HAP-1 (cell line): ENCODE measurements around the gene PLD5.
"Not testable (repeated sequence)": the region's sequence is repeated elsewhere in the genome, so short reads cannot be mapped to it uniquely, and the experiment has no call there.

ENCODE experiments used
- DNase-seq, 2 experiments: peaks; one replicate each; pipeline ENCODE4 v3.0.0-alpha.2; 2016 to 2020; ENCODE audit warnings: low spot score in 2 of 2
- H3K27me3 ChIP-seq: fragments of 250-450 bp; sonication (Bioruptor Pico); 2 replicates; pipeline ENCODE4 v1.5.1; 2020; ENCODE audit warnings: low read depth, mild to moderate bottlenecking, moderate library complexity
- H3K36me3 ChIP-seq: fragments of 250-450 bp; sonication (Bioruptor Pico); replicated peaks from 2 replicates; pipeline ENCODE4 v1.5.1; 2020; ENCODE audit warnings: mild to moderate bottlenecking
- H3K4me1 ChIP-seq: fragments of 250-450 bp; sonication (Bioruptor Pico); 2 replicates; pipeline ENCODE4 v1.5.1; 2020; ENCODE audit warnings: mild to moderate bottlenecking
- H3K4me3 ChIP-seq: fragments of 250-450 bp; sonication (Bioruptor Pico); 2 replicates; pipeline ENCODE4 v1.5.1; 2020; ENCODE audit warnings: mild to moderate bottlenecking, moderate library complexity
- H3K9me3 ChIP-seq: fragments of 250-450 bp; sonication (Bioruptor Pico); 2 replicates; pipeline ENCODE4 v1.5.1; 2020; ENCODE audit warnings: mild to moderate bottlenecking, moderate library complexity
- in situ Hi-C: fragments of 300-500 bp; cut with MboI; formaldehyde crosslinking; loops from 3 replicates; pipeline ENCODE4 v1.14.3; 2020; ENCODE audit warnings: low sequenced_read_pairs, inconsistent platforms, mixed read lengths

PLD5 gene

DNA sequence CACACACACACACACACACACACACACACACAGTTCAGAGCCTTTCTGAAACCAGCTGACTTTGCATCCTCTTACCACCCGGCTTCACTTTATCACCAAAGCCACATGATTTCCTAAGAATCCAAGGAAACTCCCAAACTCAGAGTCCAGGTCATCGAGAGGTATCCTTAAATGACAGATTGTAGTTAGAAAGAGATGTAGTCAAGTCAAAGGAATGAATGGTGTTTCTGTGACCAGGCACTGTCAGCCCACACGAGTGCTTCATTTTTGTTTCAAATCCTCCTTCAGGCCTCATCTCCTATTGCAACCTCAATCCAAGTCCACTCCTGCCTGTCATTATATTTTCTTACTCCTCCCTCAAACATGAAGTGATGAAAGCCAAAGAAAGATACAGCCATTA, 174.1 kb downstream of the PLD5 start:
- H3K4me3 ChIP-seq, H3K36me3 ChIP-seq, H3K27me3 ChIP-seq, in situ Hi-C loops, H3K4me1 ChIP-seq, H3K9me3 ChIP-seq, DNase-seq: not testable (repeated sequence)

DNA sequence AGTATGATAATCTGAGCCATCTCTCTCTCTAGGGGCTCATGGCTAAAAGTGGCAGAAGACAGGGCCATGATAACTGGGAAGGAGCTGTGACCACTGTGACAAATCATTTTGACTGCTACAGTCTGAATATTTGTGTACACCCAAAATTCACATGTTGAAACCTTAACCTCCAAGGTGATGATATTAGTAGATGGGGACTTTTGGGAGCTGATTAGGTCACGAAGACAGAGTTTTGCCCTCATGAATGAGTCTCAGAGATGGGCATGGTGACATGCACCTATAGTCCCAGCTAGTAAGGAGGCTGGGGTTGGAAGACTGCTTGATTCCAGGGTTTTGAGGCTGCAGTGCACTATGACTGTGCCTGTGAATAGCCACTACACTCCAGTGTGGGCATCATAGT, 174.9 kb downstream of the PLD5 start:
- Histone ChIP-seq H3K27me3 (no peaks in the 10 kb centered on the region), H3K36me3 (no peaks in the 10 kb centered on the region), H3K4me3 (no peak overlapping the region), H3K9me3 (no peaks in the 10 kb centered on the region), H3K4me1 (no peaks in the 10 kb centered on the region)
- DNase-seq: no peak
- in situ Hi-C loops: no loop called here

DNA sequence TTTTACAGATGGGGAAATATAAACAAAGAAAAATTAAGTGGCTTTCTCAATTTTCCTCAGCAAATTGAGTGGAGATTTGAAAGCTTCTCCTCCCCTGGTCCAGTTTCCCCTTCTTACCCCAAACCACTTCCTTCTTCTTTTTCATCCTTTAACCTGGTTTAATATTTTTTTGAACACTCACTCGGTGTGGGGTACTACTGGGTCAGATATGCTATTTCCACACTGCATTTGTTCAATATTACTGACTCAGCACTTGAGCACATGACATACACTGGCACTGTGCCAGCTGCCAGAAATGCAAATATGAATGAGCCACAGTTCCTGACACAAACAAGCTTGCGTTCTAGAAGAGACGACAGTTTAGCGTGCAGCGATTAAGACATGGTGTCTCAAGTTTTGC, 193.6 kb downstream of the PLD5 start:
- in situ Hi-C loops, DNase-seq, H3K36me3 ChIP-seq, H3K9me3 ChIP-seq, H3K4me3 ChIP-seq, H3K27me3 ChIP-seq, H3K4me1 ChIP-seq: not testable (repeated sequence)

DNA sequence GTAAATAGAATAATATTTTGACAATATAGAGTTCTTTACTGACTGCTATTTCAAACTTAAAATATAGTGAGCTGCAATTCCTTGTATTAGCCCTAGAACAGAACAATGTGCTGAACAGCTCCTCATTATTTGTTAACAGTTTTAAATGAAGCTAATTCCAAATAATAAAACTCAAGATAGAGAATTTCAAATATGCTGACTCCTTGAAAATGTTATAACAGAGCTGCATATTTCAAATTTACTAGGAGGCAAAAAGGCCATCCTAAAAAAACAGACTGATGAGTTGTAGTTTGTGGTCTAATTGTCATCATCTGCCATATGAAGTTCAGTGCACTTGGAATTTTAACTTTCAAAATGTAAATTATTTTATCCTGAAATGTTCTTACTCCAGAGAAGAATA, 197.1 kb downstream of the PLD5 start:
- in situ Hi-C loops: not testable (repeated sequence)

DNA sequence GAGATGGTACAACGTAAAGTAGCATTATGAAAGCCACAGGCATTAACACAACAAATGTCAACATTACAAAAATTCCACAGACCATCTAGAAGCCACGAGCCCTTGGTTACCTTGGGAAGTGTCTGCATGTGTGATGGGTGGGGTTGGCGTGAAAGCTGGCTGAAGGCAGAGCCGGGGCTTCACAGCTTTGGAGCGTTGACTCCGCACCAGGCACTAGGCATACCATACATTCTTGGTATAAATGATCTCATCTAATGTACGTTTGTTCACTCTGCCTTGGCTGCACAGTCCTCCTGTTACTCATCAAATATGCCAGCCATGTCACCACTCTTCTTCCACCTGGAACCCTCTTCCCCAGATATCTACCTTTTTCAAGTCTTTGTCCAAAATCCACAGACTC, 202.5 kb downstream of the PLD5 start:
- H3K27me3 ChIP-seq, H3K4me3 ChIP-seq, H3K9me3 ChIP-seq, H3K4me1 ChIP-seq, H3K36me3 ChIP-seq, in situ Hi-C loops: not testable (repeated sequence)
- peak in 1 of 2 experiments; percentile 21 for DNase-seq

More for the DNA sequence above, 197.1 kb downstream of the PLD5 start:
- H3K4me1 ChIP-seq, H3K9me3 ChIP-seq, H3K36me3 ChIP-seq, DNase-seq, H3K27me3 ChIP-seq, H3K4me3 ChIP-seq: not testable (repeated sequence)

DNA sequence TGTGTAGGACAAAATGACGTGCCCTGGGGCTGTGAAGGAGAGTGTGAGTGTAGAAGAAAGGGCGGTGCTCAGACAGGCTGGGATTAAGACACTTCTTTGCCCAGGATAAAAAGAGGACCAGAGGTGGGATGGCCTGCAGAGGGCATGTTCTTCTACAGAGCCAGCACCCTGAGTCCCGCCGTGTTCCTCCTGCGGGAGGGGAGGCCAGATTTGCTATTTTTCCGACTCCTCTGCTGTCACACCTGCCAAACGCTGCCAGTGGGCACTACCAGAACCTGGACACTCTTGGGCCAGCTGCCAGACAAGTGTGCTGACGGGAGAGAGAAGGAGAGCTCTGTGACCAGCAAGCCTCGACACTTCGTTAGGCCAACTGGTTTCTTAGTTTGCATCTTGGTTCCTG, 206.4 kb downstream of the PLD5 start:
- Histone ChIP-seq H3K9me3 (no peaks in the 10 kb centered on the region), H3K27me3 (no peaks in the 10 kb centered on the region), H3K36me3 (no peaks in the 10 kb centered on the region), H3K4me1 (peaks cover 2% of the 10 kb centered on the region; the same call in 1 of the 2 replicates), H3K4me3 (no peak overlapping the region)
- in situ Hi-C loops: no loop called here
- peak; percentile 81 to 84 for DNase-seq

DNA sequence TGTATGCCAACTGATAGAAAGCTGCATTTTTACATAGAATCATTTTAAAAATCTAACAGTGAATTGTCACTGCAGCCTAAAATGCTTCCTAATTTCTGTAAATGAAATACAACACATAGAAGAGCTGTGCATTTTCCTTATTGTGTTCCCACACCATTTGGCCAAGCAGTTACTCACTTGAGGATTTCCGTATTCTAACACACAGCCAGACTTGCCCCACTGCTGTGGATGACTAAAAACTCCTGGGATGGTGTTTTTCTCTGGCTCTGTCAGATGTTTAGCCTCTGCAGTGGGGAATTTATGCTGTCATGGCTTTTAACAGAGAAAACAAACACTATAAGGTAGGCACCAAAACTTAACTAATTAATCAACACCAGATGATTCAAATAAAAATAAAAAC, 209.6 kb downstream of the PLD5 start:
- H3K4me3 ChIP-seq, H3K9me3 ChIP-seq, in situ Hi-C loops, DNase-seq, H3K27me3 ChIP-seq, H3K36me3 ChIP-seq, H3K4me1 ChIP-seq: not testable (repeated sequence)

DNA sequence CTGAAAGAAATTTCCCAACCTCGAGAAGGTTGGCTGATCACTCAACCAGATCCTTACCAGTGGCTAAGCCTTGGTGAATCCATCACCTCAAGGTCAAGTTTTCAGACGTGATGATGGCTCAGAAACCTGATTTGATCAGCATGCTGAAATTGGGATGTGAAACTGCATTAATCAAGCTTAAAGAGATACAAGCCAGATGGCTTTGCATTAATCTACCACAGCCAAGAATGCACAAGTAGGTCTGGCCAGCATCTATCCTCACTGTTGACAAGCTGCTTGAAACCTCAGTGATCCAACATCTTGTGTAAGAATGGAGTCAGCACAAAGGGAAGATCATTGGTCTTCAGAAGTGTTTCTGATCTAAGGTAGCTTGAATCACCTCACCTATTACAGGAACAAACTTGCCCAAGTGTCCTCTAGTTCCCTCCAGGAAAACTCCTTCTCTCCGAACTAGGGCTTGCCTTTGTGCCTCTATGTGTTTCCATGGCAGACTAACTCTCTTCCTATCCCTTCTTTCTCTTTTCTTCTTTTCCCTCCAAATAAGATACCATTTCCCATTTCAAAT, 210.3 kb downstream of the PLD5 start:
- H3K27me3 ChIP-seq, H3K36me3 ChIP-seq, in situ Hi-C loops, DNase-seq, H3K4me1 ChIP-seq, H3K9me3 ChIP-seq, H3K4me3 ChIP-seq: not testable (repeated sequence)

DNA sequence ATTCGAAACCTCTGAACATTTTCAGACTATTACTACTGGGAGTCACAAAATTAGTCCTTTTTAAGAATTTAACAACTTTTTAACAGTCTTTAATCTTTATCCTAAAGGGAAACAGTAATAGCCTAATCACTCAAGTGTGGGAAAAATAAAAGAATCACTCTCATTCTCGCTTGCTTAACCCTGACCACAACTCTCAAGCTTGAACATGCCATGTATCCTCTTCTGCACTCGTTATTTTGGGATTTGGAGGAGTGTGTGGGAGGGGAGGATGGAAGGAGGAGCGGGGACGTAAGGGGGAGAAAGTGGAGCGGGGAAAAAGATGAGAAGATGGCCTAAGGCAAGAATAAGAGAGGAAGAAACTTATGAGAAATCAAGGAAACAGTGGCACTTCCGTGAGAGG, 215.8 kb downstream of the PLD5 start:
- H3K36me3 ChIP-seq, H3K27me3 ChIP-seq, in situ Hi-C loops, H3K4me3 ChIP-seq, DNase-seq, H3K9me3 ChIP-seq, H3K4me1 ChIP-seq: not testable (repeated sequence)

DNA sequence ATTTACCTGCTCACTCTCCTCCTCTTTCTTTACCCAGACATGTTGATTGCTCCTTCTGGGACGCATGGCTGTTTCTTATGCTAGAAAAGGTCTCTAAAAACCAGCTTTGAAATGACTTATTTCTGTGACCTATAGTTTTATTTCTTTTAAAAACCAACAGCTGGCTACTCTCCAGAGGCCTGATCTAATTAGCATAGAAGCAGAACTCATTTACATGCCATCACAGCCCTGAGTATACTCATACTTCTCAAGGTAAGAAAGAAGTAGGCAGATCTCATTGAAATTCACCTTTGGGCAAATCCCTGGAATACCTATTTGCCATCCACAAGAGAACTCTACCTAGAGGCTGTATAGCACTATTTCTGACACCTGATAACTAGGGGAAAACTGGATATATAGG, 230.7 kb downstream of the PLD5 start:
- in situ Hi-C loops, H3K36me3 ChIP-seq, DNase-seq, H3K4me1 ChIP-seq, H3K4me3 ChIP-seq, H3K9me3 ChIP-seq, H3K27me3 ChIP-seq: not testable (repeated sequence)

DNA sequence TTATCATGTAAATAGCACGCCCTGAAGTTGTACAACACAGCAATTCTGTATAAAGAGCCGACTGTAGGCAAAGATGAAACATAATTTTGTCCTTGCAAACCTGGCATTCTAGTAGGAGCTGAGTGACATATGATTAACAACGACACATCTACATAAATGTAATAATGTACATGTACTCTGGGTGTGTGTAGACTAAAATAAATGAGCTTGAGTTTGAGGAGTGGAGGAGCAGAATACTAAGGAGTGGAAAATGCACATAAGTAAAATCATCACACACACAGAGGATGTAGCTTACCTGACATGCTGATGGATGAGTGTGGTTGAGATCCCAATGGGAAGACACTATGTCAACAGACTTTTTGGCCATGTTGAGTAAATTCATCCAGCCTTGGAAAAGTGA, 236.4 kb downstream of the PLD5 start:
- in situ Hi-C loops, DNase-seq, H3K9me3 ChIP-seq: not testable (repeated sequence)

DNA sequence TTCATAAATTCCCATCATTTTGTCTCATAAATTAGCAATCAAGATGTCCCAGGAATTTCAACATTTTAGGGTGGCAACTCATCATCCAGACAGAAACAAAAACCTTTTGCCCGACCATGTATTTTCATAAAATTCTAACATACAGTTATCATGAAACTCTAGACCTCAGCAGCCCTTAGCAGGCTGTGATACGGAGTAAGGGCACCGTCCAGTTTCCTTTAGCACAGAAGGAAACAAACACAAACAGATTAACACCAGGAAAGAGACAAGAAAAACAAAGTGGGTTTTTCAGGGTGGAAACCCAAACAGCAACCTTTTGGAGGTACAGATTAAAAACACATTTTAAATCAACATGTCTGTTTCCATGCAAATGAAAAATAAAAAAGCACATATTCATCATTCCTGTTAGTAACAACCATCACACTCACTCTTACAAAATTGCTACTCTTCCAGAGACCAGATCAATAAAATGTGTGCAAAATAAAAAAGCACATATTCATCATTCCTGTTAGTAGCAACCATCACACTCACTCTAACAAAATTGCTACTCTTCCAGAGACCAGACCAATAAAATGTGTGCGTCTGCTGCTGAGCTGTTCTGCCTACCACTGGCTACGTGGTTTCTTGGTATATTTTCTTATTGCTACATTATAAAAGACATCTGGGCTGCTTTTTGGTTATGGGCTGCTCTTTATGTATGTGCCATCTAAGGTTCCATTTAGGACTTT, 241.6 kb downstream of the PLD5 start:
- H3K27me3 ChIP-seq, H3K36me3 ChIP-seq, DNase-seq, in situ Hi-C loops, H3K4me3 ChIP-seq, H3K9me3 ChIP-seq, H3K4me1 ChIP-seq: not testable (repeated sequence)

More for the DNA sequence above, 236.4 kb downstream of the PLD5 start:
- H3K36me3 ChIP-seq, H3K27me3 ChIP-seq, H3K4me3 ChIP-seq, H3K4me1 ChIP-seq: not testable (repeated sequence)

DNA sequence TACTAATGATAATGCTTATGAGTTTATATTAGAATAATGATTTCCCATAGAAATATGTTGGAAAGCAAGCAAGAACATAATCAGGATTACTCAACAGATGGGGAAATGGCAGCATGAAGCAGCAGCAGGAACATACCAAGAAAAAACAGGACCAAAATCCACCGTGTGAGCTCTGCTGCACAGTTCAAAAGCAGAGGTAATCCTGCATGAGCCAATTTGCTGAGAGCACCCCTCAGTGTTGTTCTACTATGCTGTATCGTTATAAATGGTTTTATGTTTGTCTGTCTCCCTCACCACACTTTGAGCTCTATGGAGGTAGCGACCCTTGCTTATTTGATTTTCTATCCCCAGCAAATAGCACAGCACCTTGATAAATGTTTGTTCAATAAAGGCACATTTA, 246.1 kb downstream of the PLD5 start:
- H3K4me3 ChIP-seq, H3K9me3 ChIP-seq, in situ Hi-C loops, H3K36me3 ChIP-seq, H3K4me1 ChIP-seq, H3K27me3 ChIP-seq, DNase-seq: not testable (repeated sequence)

DNA sequence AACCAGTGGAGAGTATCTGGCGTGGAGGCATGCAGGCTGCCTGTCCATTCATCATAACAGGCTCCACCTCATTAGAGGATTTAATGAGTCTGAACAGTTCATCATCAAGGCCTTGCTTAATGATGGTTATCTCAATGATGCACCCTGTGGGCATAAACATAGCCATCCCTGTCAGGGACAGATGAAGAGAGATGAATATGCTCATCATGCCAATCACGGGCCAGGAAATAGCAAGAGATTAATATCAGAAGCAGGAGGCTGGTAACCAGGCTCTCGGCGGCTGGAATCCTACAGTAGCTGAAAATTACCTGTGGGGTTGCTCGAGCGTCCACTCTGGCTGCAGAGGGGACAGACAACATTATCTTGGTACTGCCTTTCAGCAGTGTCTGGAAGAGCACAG, 247.7 kb downstream of the PLD5 start:
- DNase-seq, in situ Hi-C loops, H3K27me3 ChIP-seq, H3K9me3 ChIP-seq, H3K36me3 ChIP-seq, H3K4me3 ChIP-seq, H3K4me1 ChIP-seq: not testable (repeated sequence)

DNA sequence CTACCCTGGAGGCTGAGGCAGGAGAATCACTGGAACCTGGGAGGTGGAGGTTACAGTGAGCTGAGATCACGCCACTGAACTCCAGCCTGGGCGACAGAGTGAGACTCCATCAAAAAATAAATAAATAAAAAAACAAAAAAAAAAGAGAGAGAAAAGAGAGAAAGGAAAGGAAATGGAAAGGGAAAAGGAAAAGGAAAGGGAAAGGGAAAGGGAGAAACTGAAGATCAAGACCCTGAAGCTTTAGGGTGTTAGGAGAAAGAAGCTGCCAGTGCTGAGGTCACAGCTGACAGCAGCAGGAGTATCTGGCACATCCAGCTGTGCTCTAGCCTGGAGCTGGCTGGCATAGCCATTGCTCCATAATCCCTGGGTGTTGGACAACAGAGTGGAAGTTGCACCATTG, 257.5 kb downstream of the PLD5 start:
- in situ Hi-C loops, H3K27me3 ChIP-seq, DNase-seq, H3K9me3 ChIP-seq, H3K4me1 ChIP-seq, H3K36me3 ChIP-seq, H3K4me3 ChIP-seq: not testable (repeated sequence)
